WTC11 (cell line): ENCODE data around the gene TDRD9. TPM values are rescaled to one million over a fixed set of nuclear protein-coding genes. Genes with fewer than 3 reads are reported as not detected.

Source experiments
- ATAC-seq: fragments of 200-7000 bp; cut with Tn5 transposase; 2 replicates; pipeline ENCODE4 v1.10.0; 2021; ENCODE audit warnings: mild to moderate bottlenecking, moderate library complexity
- CTCF ChIA-PET: fragments of 300-600 bp; sonication (Branson Sonifier 250); formaldehyde crosslinking; loops from one replicate; lab custom pipeline; 2021; ENCODE audit warnings: antibody characterized with exemption; lab: Charles Lee
- POLR2A ChIA-PET: fragments of 350-600 bp; sonication (Branson Sonifier 250); formaldehyde crosslinking; loops from one replicate; lab custom pipeline; 2021; ENCODE audit warnings: antibody characterized with exemption; lab: Charles Lee
- DNase-seq: peaks from one replicate; pipeline ENCODE4 v3.0.0; 2021; ENCODE audit warnings: low spot score
- H3K27ac Mint-ChIP-seq: 2 replicates; pipeline ENCODE4 v1.8.0; 2021; ENCODE audit warnings: mixed read lengths
- H3K27me3 Mint-ChIP-seq: 2 replicates; pipeline ENCODE4 v1.8.0; 2021; ENCODE audit warnings: low read depth, mild to moderate bottlenecking, moderate library complexity, mixed read lengths
- H3K36me3 Mint-ChIP-seq: 2 replicates; pipeline ENCODE4 v1.8.0; 2021; ENCODE audit warnings: mixed read lengths
- H3K4me1 Mint-ChIP-seq: 2 replicates; pipeline ENCODE4 v1.8.0; 2022; ENCODE audit warnings: mixed read lengths
- H3K4me3 Mint-ChIP-seq: 2 replicates; pipeline ENCODE4 v1.8.0; 2021; ENCODE audit warnings: mild to moderate bottlenecking, moderate library complexity, mixed read lengths
- H3K9me3 Mint-ChIP-seq: 2 replicates; pipeline ENCODE4 v1.8.0; 2021; ENCODE audit warnings: mixed read lengths
- ATF1 ChIP-seq: sonication (generic); formaldehyde crosslinking; IDR thresholded peaks from 2 replicates; pipeline ENCODE4 v1.8.1; 2023; ENCODE audit warnings: mild to moderate bottlenecking, moderate library complexity, missing genetic modification reagents
- ATF2 ChIP-seq: sonication (generic); formaldehyde crosslinking; IDR thresholded peaks from 2 replicates; pipeline ENCODE4 v1.8.1; 2022; ENCODE audit warnings: low read depth, missing genetic modification reagents, borderline replicate concordance
- E2F1 ChIP-seq: sonication (generic); formaldehyde crosslinking; IDR thresholded peaks from 2 replicates; pipeline ENCODE4 v1.8.0; 2022; ENCODE audit warnings: mild to moderate bottlenecking, missing genetic modification reagents
- E2F5 ChIP-seq: sonication (generic); formaldehyde crosslinking; IDR thresholded peaks from 2 replicates; pipeline ENCODE4 v1.8.1; 2022; ENCODE audit warnings: mild to moderate bottlenecking, moderate library complexity, missing genetic modification reagents
- GABPB1 ChIP-seq: sonication (generic); formaldehyde crosslinking; IDR thresholded peaks from 2 replicates; pipeline ENCODE4 v1.8.1; 2023; ENCODE audit warnings: mild to moderate bottlenecking, missing genetic modification reagents
- GTF2I ChIP-seq: fragments of 250-450 bp; sonication (Bioruptor Pico); conservative IDR thresholded peaks from 2 replicates; pipeline ENCODE4 v1.4.0; 2021; ENCODE audit warnings: mild to moderate bottlenecking
- IRF1 ChIP-seq: sonication (generic); formaldehyde crosslinking; IDR thresholded peaks from 2 replicates; pipeline ENCODE4 v1.8.0; 2023; ENCODE audit warnings: missing genetic modification reagents
- IRF2 ChIP-seq: sonication (generic); formaldehyde crosslinking; IDR thresholded peaks from 2 replicates; pipeline ENCODE4 v1.8.0; 2022; ENCODE audit warnings: low read depth, missing genetic modification reagents, borderline replicate concordance
- JUN ChIP-seq: sonication (generic); formaldehyde crosslinking; IDR thresholded peaks from 2 replicates; pipeline ENCODE4 v1.8.0; 2023; ENCODE audit warnings: mild to moderate bottlenecking, missing genetic modification reagents
- NR1H2 ChIP-seq: sonication (generic); formaldehyde crosslinking; IDR thresholded peaks from 2 replicates; pipeline ENCODE4 v1.9.0; 2021; ENCODE audit warnings: mild to moderate bottlenecking, moderate library complexity, missing genetic modification reagents
- PREB ChIP-seq: sonication (generic); formaldehyde crosslinking; IDR thresholded peaks from 2 replicates; pipeline ENCODE4 v1.8.1; 2022; ENCODE audit warnings: mild to moderate bottlenecking, missing genetic modification reagents, moderate library complexity, borderline replicate concordance
- RELA ChIP-seq: sonication (generic); formaldehyde crosslinking; IDR thresholded peaks from 2 replicates; pipeline ENCODE4 v1.8.1; 2022; ENCODE audit warnings: missing genetic modification reagents, mild to moderate bottlenecking, borderline replicate concordance
- SMAD4 ChIP-seq: sonication (generic); formaldehyde crosslinking; IDR thresholded peaks from 2 replicates; pipeline ENCODE4 v1.8.0; 2022; ENCODE audit warnings: mild to moderate bottlenecking, missing genetic modification reagents
- SP1 ChIP-seq: sonication (generic); formaldehyde crosslinking; conservative IDR thresholded peaks from 2 replicates; pipeline ENCODE4 v1.8.1; 2022; ENCODE audit warnings: missing genetic modification reagents
- TCF7 ChIP-seq: sonication (generic); formaldehyde crosslinking; IDR thresholded peaks from 2 replicates; pipeline ENCODE4 v1.8.0; 2022; ENCODE audit warnings: mild to moderate bottlenecking, low read depth, missing genetic modification reagents, moderate library complexity
- ZNF423 ChIP-seq: fragments of 250-450 bp; sonication (Bioruptor Pico); IDR thresholded peaks from 2 replicates; pipeline ENCODE4 v2.1.2; 2022; ENCODE audit warnings: mild to moderate bottlenecking, moderate library complexity
- total RNA-seq: library from RNA; stranded (reverse); gene quantifications from 3 replicates; pipeline ENCODE4 v1.2.3, GENCODE V29; 2021
- TF ChIP-seq, protein P1 (sequence below): fragments of 250-450 bp; sonication (Bioruptor Pico); IDR thresholded peaks from 2 replicates; pipeline ENCODE4 v1.9.0; 2021; ENCODE audit warnings: moderate library complexity, mild to moderate bottlenecking, inconsistent platforms, borderline replicate concordance
- TF ChIP-seq, protein P2 (sequence below): sonication (generic); formaldehyde crosslinking; IDR thresholded peaks from 2 replicates; pipeline ENCODE4 v1.8.1; 2023; ENCODE audit warnings: mild to moderate bottlenecking, missing genetic modification reagents
- TF ChIP-seq, protein P3 (sequence below): sonication (generic); formaldehyde crosslinking; IDR thresholded peaks from 2 replicates; pipeline ENCODE4 v1.8.0; 2022; ENCODE audit warnings: missing genetic modification reagents
- TF ChIP-seq, protein P4 (sequence below): sonication (generic); formaldehyde crosslinking; IDR thresholded peaks from 2 replicates; pipeline ENCODE4 v1.8.0; 2023; ENCODE audit warnings: mild to moderate bottlenecking, missing genetic modification reagents

Gene TDRD9
- total RNA-seq, 1 experiment from 2014 or later = 0.17 TPM

GRCh38 chr14:103889313-103890051 is 38.8 kb upstream of the TDRD9 start (continued):
- TF ChIP-seq TCF7 = no peak
- TF ChIP-seq, protein P1, sequence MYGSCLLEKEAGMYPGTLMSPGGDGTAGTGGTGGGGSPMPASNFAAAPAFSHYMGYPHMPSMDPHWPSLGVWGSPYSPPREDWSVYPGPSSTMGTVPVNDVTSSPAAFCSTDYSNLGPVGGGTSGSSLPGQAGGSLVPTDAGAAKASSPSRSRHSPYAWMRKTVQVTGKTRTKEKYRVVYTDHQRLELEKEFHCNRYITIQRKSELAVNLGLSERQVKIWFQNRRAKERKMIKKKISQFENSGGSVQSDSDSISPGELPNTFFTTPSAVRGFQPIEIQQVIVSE (CRISPR knock-in tag) = no peak
- TF ChIP-seq IRF2 (CRISPR knock-in tag) = no peak
- no peak for TF ChIP-seq PREB (CRISPR knock-in tag)
- no peak for TF ChIP-seq E2F1 (CRISPR knock-in tag)
- no peak for TF ChIP-seq ATF1 (CRISPR knock-in tag)
- TF ChIP-seq RELA = no peak
- TF ChIP-seq, protein P2, sequence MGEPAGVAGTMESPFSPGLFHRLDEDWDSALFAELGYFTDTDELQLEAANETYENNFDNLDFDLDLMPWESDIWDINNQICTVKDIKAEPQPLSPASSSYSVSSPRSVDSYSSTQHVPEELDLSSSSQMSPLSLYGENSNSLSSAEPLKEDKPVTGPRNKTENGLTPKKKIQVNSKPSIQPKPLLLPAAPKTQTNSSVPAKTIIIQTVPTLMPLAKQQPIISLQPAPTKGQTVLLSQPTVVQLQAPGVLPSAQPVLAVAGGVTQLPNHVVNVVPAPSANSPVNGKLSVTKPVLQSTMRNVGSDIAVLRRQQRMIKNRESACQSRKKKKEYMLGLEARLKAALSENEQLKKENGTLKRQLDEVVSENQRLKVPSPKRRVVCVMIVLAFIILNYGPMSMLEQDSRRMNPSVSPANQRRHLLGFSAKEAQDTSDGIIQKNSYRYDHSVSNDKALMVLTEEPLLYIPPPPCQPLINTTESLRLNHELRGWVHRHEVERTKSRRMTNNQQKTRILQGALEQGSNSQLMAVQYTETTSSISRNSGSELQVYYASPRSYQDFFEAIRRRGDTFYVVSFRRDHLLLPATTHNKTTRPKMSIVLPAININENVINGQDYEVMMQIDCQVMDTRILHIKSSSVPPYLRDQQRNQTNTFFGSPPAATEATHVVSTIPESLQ (CRISPR knock-in tag) = no peak
- no peak for TF ChIP-seq GTF2I (CRISPR knock-in tag)
- TF ChIP-seq ATF2 (CRISPR knock-in tag) = no peak
- TF ChIP-seq JUN (CRISPR knock-in tag) = no peak

DNA sequence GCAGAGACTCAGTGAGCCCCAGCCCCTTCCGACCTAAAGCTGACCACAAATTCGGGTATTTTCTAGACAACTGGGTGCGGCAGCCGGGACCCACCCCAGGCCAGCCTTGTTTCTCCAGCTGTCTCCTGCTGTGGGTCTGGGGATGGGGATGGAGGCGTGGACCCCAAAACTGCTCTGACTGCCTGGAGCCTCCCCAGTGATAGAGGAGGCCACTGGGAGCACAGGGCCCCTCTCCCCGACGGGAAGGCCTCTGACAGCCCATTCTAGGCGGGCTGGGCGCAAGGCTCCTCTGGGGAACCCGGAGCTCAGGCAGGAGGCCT is 38.2 kb upstream of the TDRD9 start:
- ATAC-seq = no peak
- ChIA-PET POLR2A (no interaction called here), CTCF (interaction anchor here (0.6 to 8.1 kb wide), 3 partner anchors 11 to 207 kb away, joined by 3 to 94 read pairs (median 7); no protein-coding TSS in a partner anchor)
- no peak for TF ChIP-seq E2F5 (CRISPR knock-in tag)
- no peak for TF ChIP-seq NR1H2 (CRISPR knock-in tag)
- TF ChIP-seq, protein P3, sequence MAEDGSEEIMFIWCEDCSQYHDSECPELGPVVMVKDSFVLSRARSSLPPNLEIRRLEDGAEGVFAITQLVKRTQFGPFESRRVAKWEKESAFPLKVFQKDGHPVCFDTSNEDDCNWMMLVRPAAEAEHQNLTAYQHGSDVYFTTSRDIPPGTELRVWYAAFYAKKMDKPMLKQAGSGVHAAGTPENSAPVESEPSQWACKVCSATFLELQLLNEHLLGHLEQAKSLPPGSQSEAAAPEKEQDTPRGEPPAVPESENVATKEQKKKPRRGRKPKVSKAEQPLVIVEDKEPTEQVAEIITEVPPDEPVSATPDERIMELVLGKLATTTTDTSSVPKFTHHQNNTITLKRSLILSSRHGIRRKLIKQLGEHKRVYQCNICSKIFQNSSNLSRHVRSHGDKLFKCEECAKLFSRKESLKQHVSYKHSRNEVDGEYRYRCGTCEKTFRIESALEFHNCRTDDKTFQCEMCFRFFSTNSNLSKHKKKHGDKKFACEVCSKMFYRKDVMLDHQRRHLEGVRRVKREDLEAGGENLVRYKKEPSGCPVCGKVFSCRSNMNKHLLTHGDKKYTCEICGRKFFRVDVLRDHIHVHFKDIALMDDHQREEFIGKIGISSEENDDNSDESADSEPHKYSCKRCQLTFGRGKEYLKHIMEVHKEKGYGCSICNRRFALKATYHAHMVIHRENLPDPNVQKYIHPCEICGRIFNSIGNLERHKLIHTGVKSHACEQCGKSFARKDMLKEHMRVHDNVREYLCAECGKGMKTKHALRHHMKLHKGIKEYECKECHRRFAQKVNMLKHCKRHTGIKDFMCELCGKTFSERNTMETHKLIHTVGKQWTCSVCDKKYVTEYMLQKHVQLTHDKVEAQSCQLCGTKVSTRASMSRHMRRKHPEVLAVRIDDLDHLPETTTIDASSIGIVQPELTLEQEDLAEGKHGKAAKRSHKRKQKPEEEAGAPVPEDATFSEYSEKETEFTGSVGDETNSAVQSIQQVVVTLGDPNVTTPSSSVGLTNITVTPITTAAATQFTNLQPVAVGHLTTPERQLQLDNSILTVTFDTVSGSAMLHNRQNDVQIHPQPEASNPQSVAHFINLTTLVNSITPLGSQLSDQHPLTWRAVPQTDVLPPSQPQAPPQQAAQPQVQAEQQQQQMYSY = no peak
- TF ChIP-seq SP1 (CRISPR knock-in tag) = no peak
- TF ChIP-seq, protein P4, sequence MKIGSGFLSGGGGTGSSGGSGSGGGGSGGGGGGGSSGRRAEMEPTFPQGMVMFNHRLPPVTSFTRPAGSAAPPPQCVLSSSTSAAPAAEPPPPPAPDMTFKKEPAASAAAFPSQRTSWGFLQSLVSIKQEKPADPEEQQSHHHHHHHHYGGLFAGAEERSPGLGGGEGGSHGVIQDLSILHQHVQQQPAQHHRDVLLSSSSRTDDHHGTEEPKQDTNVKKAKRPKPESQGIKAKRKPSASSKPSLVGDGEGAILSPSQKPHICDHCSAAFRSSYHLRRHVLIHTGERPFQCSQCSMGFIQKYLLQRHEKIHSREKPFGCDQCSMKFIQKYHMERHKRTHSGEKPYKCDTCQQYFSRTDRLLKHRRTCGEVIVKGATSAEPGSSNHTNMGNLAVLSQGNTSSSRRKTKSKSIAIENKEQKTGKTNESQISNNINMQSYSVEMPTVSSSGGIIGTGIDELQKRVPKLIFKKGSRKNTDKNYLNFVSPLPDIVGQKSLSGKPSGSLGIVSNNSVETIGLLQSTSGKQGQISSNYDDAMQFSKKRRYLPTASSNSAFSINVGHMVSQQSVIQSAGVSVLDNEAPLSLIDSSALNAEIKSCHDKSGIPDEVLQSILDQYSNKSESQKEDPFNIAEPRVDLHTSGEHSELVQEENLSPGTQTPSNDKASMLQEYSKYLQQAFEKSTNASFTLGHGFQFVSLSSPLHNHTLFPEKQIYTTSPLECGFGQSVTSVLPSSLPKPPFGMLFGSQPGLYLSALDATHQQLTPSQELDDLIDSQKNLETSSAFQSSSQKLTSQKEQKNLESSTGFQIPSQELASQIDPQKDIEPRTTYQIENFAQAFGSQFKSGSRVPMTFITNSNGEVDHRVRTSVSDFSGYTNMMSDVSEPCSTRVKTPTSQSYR (CRISPR knock-in tag) = no peak
- no peak for TF ChIP-seq ZNF423 (CRISPR knock-in tag)
- no peak for TF ChIP-seq GABPB1
- TF ChIP-seq JUN (CRISPR knock-in tag) = no peak
- TF ChIP-seq, protein P1 (CRISPR knock-in tag) = no peak
- no peak for TF ChIP-seq SMAD4 (CRISPR knock-in tag)
- no peak for TF ChIP-seq IRF1 (CRISPR knock-in tag)

More for the DNA sequence above, 38.2 kb upstream of the TDRD9 start:
- Mint-ChIP-seq H3K4me3 (no peak overlapping the region), H3K9me3 (no peaks in the 10 kb centered on the region), H3K27me3 (no peaks in the 10 kb centered on the region), H3K36me3 (no peaks in the 10 kb centered on the region), H3K4me1 (peaks cover 10% of the 10 kb centered on the region), H3K27ac (no peak overlapping the region)
- DNase-seq = no peak
